ENCODE data around the gene FAM118A.
"Not testable (repeated sequence)": the region's sequence is repeated elsewhere in the genome, so short reads cannot be mapped to it uniquely, and the experiment has no call there.

FAM118A gene

GRCh38 chr22:45309422-45310227, at the start of gene FAM118A:
Gene FAM118A, plus strand, starts transcription at chr22:45309934. Its CDS starts 12,446 bp downstream, at chr22:45322380.
- DNase-seq (ENCODE audit: low read depth in 2 of 2) = peak; percentile 85 to 95

- DNase-seq (ENCODE audit: low read depth in 2 of 2) = not testable (repeated sequence)
Measured at GRCh38 chr22:45260395-45260759, 49.4 kb upstream of the FAM118A start.

DNA sequence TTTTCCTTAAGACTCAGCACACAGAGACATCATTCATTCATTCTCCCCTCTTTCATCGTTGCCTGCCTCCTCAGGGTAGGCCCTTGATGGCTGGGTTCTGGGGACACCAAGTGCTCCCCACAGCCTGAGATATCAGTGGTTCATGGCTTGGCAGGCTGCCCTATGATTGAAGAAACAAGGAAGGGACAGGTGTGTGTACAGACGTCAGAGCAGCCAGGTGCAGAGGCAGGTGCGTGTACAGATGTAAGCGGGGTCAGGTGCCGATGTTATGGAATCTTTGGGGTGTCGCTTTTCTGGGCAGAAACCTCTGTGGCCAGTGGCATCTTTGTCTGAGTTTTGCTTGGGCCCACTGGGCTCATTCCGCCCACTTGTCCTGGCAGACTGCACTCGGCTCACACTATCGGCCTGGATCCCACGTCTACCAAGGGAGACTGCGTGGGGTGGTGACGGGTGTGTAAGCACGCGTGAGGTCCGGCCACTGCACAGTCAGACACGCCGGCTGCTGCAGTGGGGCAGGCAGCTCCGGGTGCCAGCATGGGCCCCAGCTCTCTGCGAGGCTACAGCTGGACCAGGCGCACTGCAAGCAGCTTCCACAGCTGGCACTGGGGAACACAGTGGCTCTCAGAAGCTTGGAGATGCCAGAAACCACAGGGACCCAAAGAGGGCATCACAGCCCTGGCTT, 48.2 kb upstream of the FAM118A start:
- no peak for DNase-seq (ENCODE audit: low read depth in 2 of 2)

GRCh38 chr22:45262195-45262930, 47.4 kb upstream of the FAM118A start:
- no peak for DNase-seq (ENCODE audit: low read depth in 2 of 2)

GRCh38 chr22:45262931-45263462, 46.7 kb upstream of the FAM118A start:
- no peak for DNase-seq (ENCODE audit: low read depth in 2 of 2)

DNA sequence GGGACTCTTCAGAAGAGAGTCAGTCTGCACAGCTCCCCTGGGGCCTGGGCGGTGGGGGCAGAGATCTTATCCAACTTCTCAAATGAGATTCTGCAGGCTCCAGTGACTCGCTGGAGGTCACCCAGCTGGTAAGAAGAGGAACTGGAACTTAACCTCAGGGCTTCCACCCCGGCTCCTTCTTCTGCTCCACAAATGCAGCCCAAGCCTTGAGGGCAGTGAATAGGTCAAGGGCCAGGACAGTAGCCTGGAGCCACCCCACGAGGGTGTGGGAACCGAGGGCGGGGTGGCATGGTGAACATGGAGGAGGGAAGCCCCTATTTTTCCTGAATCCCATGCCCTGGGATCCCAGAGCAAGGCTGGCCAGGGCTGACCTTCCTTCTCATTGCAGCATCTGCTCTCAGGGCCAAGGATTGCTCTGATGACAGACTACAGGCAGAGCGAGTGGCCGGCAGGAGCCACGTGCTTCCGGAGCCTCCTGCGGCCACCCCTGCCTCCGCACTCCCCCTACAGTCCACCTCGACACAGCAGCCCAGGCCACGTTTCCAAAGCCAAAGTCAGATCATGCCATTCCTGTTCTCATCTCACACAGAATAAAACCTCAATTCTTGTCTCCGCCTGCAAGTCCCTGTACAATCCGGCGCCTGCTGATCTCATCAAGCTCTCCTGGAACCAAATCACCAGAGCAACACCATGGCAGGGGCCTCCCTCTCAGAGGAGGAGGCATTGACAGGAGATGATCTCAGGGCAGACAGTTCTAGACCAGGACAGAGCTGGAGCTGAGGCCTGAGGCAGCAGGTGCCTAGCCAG, 46.1 kb upstream of the FAM118A start:
- DNase-seq (ENCODE audit: low read depth in 2 of 2) = no peak

DNA sequence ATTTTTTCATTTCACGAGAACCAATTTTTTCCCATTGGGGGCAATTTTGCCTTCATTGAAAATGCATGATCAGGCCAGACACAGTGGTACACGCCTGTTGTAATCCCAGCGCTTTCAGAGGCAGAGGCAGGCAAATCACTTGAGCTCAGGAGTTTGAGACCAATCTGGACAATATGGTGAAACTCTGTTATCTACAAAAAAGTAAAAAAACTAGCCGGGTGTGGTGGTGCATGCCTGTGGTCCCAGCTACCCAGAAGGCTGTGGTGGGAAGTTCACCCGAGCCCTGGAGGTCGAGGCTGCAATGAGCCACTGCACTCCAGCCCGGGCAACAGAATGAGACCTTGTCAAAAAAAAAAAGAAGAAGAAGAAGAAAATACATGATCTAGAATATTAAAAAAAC, 44.2 kb upstream of the FAM118A start:
- no peak for DNase-seq (ENCODE audit: low read depth in 2 of 2)

GRCh38 chr22:45268167-45268957, 41.4 kb upstream of the FAM118A start:
- DNase-seq (ENCODE audit: low read depth in 2 of 2) = no peak

GRCh38 chr22:45268958-45269844, 40.5 kb upstream of the FAM118A start:
- DNase-seq (ENCODE audit: low read depth in 2 of 2) = peak; percentile 67 to 71

DNA sequence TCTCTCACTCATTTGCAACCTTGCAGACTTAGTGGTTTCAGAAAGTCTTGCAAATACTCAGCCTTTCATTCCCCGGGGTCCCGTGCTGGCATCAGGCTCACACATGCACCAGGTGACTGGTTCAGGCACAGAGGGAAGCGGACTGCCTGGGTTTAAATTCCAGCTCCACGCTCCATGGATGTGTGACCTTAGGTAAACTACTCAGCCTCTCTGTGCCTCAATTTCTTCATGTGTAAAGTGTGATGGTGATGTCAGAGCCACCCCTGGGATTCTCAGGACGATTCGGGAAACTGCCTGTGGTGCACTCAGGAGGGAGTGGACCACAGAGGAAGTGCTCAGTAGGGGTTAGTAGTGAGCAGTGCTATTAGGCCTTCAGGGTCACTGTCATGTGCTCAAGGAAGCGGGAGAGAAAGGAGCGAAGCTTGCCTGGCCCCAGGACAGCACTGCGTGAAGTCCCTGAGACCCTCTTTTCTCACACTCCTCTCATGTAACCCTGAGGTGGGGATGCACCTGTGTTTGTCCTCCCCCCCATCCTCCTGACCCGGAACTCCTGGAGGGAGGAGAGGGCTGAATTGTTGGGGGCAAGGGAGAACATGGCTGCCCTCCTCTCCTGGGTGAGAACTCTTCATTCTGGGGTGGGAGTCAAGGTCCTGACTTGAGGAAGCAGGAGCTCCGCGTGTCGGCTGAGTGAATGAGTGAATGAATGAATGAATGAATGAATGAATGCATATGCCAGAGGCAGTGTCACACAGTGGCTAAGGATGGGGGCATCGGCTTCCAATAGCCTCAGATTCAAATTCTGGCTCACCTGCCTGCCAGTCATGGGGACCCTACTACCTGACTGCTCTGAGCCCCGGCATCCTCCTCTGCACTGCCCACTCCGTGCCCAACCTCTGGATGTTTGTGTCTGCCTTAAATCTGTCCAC, 39.4 kb upstream of the FAM118A start:
- no peak for DNase-seq (ENCODE audit: low read depth in 2 of 2)

GRCh38 chr22:45271667-45272201, 38.0 kb upstream of the FAM118A start:
- DNase-seq (ENCODE audit: low read depth in 2 of 2) = no peak

DNA sequence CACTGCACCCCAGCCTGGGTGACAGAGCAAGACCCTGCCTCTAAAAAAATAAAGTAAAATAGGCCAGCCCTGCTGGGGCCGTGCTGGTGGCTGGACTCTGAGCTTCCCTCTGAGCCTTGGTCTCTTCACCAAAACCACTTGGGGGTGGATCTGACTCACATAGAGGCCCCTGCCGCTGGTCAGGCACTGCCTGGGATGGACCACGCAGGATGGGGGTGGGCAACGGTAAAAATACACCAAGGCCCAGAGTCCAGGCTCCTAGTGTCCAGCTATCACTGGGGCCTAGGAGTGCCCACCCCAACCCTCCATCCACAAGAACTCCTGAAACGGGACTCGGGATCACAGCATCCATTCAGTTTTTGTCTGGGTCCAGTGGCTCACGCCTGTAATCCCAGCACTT, 37.2 kb upstream of the FAM118A start:
- no peak for DNase-seq (ENCODE audit: low read depth in 2 of 2)

DNA sequence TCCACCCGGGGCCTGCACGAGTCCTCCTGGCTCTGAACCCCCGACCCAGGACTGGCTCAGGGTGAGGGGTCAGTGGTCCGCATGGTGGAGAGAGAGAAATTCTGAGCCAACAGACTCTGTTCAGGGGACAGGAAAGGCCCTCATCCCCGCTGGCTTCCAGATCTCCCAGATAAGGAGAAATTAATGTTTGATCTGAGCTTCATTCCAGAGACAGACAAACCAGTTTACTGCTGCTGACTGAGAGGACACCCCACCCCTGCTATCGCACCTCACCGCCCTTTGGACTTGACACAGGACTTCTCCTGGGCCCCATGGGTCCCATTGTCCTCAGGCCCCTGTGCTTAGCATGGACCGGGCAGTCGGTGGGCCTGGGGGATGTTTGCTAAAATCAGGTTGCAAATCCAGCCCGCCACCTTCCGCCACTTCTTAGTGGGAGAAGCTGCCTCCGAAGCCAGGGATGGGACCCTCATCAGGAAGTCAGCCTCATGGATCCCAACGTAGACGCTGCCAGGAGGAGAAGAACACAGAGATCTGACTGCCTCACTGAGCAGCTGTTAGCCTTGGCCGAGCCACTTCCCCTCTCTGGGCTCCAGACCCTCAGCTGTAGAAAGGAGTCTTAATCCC, 36.2 kb upstream of the FAM118A start:
- no peak for DNase-seq (ENCODE audit: low read depth in 2 of 2)

GRCh38 chr22:45276507-45277105, 33.1 kb upstream of the FAM118A start:
- no peak for DNase-seq (ENCODE audit: low read depth in 2 of 2)

GRCh38 chr22:45277720-45278119, 32.0 kb upstream of the FAM118A start:
- not testable (repeated sequence) for DNase-seq (ENCODE audit: low read depth in 2 of 2)

- no peak for DNase-seq (ENCODE audit: low read depth in 2 of 2)
Measured at GRCh38 chr22:45278125-45278524, 31.6 kb upstream of the FAM118A start.

GRCh38 chr22:45280587-45280980, 29.1 kb upstream of the FAM118A start:
- no peak for DNase-seq (ENCODE audit: low read depth in 2 of 2)
